Renal pelvis (tissue), 4 donors: ENCODE measurements around the gene PPIH. TPM values are rescaled to one million over a fixed set of nuclear protein-coding genes. Genes with fewer than 3 reads are reported as not detected.
"Not testable (repeated sequence)": the region's sequence is repeated elsewhere in the genome, so short reads cannot be mapped to it uniquely, and the experiment has no call there.

Source experiments
- DNase-seq: peaks from one replicate; pipeline ENCODE4 v3.0.0-alpha.2; 2013
- polyA plus RNA-seq, 3 donors: library from polyadenylated mRNA; unstranded; fragments of 120-200 nt; gene quantifications; one replicate each; pipeline ENCODE4 v1.2.1, GENCODE V29; 2013; ENCODE audit not compliant: insufficient read length in 3 of 3

PPIH gene
- polyA plus RNA-seq, 3 donors, result 56.6 to 59.5 (median 57.1) TPM

DNA sequence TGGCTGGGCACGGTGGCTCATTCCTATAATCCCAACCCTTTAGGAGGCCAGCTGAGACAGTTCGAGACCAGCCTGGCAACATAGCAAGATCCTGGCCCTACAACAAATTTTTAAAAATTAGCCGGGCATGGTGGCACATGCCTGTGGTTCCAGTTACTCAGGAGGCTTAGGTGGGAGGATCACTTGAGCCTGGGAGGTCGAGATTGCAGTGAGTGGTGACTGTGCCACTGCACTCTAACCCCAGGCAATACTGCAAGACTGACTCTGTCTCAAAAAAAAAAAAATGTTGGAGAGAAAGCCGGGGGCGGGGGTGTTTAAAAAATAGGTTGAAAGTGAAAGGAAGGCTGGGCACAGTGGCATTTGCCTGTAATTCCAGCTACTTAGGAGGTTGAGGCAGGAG is 65.3 kb downstream of the PPIH start:
- DNase-seq, result no peak

- not testable (repeated sequence) for DNase-seq
These were observed 67.6 kb downstream of the PPIH start for GRCh38 chr1:42725820-42726219.

Other genes with a start within 250 kb of the PPIH start
- gene ZMYND12, start 202.4 kb upstream of the PPIH start, polyA plus RNA-seq, result 1 to 10 TPM; 4.6 to 6.4 (median 4.7) TPM
- 10 to 100 TPM; 75.0 to 83.1 (median 79.8) TPM for gene PPCS, start 201.9 kb upstream of the PPIH start, polyA plus RNA-seq
- gene CCDC30, start 195.1 kb upstream of the PPIH start, polyA plus RNA-seq, result 10 to 100 TPM; 15.1 to 27.0 (median 19.9) TPM
- 100 to 1,000 TPM; 628 to 660 (median 641) TPM for gene YBX1, start 24.0 kb downstream of the PPIH start, polyA plus RNA-seq
- 100 to 1,000 TPM in 2 of 3 donors, 10 to 100 TPM in 1; 92.5 to 133 (median 119) TPM for gene CLDN19, start 81.8 kb downstream of the PPIH start, polyA plus RNA-seq
- gene P3H1, start 108.6 kb downstream of the PPIH start, polyA plus RNA-seq, result 10 to 100 TPM; 68.8 to 73.5 (median 69.0) TPM
- 10 to 100 TPM; 10.2 to 15.3 (median 12.5) TPM for gene C1orf50, start 108.8 kb downstream of the PPIH start, polyA plus RNA-seq
- 1 to 10 TPM in 2 of 3 donors, under 1 TPM in 1; 0.75 to 1.2 (median 1.0) TPM for gene TMEM269, start 126.6 kb downstream of the PPIH start, polyA plus RNA-seq
- gene ERMAP, start 158.7 kb downstream of the PPIH start, polyA plus RNA-seq, result 10 to 100 TPM; 19.5 to 26.1 (median 24.3) TPM
- 10 to 100 TPM; 64.1 to 68.3 (median 64.4) TPM for gene SVBP, start 159.0 kb downstream of the PPIH start, polyA plus RNA-seq
- 10 to 100 TPM; 19.7 to 24.6 (median 21.7) TPM for gene ZNF691, start 188.2 kb downstream of the PPIH start, polyA plus RNA-seq